Measurements from ENCODE around the gene SRSF9.
A peak's percentile ranks its signal among the peaks of the same experiment; 100 is the strongest.
"Not testable (repeated sequence)": the region's sequence is repeated elsewhere in the genome, so short reads cannot be mapped to it uniquely, and the experiment has no call there.

SRSF9 gene

GRCh38 chr12:120446844-120447178 is 22.7 kb downstream of the SRSF9 start:
- not testable (repeated sequence) for DNase-seq

- DNase-seq = peak; percentile 92
Observed at GRCh38 chr12:120445911-120446843, 23.4 kb downstream of the SRSF9 start, which contains the start of the genes GATC and TRIAP1. Gene GATC, plus strand, starts transcription at chr12:120446444. Its CDS starts 37 bp downstream, at chr12:120446481. Gene TRIAP1, minus strand, starts transcription at chr12:120446384. Its CDS starts 12 bp downstream, at chr12:120446372.

GRCh38 chr12:120444676-120445075 is 24.9 kb downstream of the SRSF9 start:
- DNase-seq = no peak

GRCh38 chr12:120439646-120440247 is 29.8 kb downstream of the SRSF9 start:
- peak; percentile 60 for DNase-seq

- no peak for DNase-seq
Observed at GRCh38 chr12:120438495-120439198, 30.9 kb downstream of the SRSF9 start.

GRCh38 chr12:120437735-120438494 is 31.6 kb downstream of the SRSF9 start, which contains the start of gene COX6A1:
Gene COX6A1, plus strand, starts transcription at chr12:120438113. Its CDS starts 14 bp downstream, at chr12:120438127.
- DNase-seq = peak; percentile 96

- DNase-seq = no peak
Observed at GRCh38 chr12:120432772-120433525, 36.6 kb downstream of the SRSF9 start.

- no peak for DNase-seq
Observed at GRCh38 chr12:120429368-120429767, 40.2 kb downstream of the SRSF9 start.

GRCh38 chr12:120428597-120429229 is 40.8 kb downstream of the SRSF9 start:
- DNase-seq = no peak

- no peak for DNase-seq
Observed at GRCh38 chr12:120425797-120426196, 43.8 kb downstream of the SRSF9 start.

GRCh38 chr12:120422892-120423456 is 46.6 kb downstream of the SRSF9 start:
- no peak for DNase-seq

GRCh38 chr12:120421701-120422100 is 47.8 kb downstream of the SRSF9 start:
- no peak for DNase-seq

GRCh38 chr12:120417917-120418580 is 51.5 kb downstream of the SRSF9 start:
- DNase-seq = no peak

GRCh38 chr12:120416490-120417216 is 52.9 kb downstream of the SRSF9 start:
- DNase-seq = no peak

GRCh38 chr12:120413901-120414695 is 55.5 kb downstream of the SRSF9 start:
- DNase-seq = no peak

GRCh38 chr12:120412421-120412820 is 57.1 kb downstream of the SRSF9 start:
- no peak for DNase-seq

Data from right hindlimb (tissue), 1 donor.